ENCODE measurements around the gene TTLL9.

TTLL9 gene

DNA sequence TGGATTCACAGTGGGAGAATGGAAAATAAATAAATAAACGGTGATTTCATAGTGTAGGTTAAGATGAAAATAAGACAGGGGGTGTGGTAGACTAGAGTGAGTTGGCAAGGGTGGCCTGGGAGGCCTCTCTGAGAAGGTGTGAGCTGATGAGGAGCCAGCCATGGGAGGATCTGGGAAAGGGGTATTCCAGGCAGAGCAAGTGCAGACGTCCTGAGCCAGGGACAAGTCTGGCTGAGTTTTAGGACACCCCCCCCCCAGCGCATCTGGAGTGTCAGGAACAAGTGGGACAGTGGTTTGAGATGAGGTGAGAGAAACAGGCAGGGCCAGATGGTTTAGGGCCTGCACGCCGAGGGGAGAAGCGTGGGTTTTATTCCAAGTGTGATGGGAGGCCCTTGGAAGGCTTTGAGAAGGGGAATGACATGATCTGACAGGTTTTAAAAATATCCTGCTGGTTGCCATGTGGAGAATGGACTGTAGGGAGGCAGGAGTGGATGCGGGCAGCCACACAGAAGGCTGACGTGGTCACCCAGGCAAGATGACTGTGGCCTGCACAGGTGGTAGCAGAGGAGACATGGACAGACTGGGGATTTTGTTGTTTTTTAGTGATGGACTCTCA, 118.7 kb downstream of the TTLL9 start:
- Mint-ChIP-seq H3K4me1 (peaks cover 8% of the 10 kb centered on the region), H3K27me3 (ENCODE audit: low read depth) (peaks cover 40% of the 10 kb centered on the region), H3K27ac (no peak overlapping the region), H3K9me3 (no peaks in the 10 kb centered on the region), H3K4me3 (no peak overlapping the region), H3K36me3 (ENCODE audit: low read depth) (no peaks in the 10 kb centered on the region)
- TF ChIP-seq, protein P1, sequence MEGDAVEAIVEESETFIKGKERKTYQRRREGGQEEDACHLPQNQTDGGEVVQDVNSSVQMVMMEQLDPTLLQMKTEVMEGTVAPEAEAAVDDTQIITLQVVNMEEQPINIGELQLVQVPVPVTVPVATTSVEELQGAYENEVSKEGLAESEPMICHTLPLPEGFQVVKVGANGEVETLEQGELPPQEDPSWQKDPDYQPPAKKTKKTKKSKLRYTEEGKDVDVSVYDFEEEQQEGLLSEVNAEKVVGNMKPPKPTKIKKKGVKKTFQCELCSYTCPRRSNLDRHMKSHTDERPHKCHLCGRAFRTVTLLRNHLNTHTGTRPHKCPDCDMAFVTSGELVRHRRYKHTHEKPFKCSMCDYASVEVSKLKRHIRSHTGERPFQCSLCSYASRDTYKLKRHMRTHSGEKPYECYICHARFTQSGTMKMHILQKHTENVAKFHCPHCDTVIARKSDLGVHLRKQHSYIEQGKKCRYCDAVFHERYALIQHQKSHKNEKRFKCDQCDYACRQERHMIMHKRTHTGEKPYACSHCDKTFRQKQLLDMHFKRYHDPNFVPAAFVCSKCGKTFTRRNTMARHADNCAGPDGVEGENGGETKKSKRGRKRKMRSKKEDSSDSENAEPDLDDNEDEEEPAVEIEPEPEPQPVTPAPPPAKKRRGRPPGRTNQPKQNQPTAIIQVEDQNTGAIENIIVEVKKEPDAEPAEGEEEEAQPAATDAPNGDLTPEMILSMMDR (IDR thresholded peaks at IDR 0.05; ENCODE audit: unreplicated experiment in 3 of 3): no peak

DNA sequence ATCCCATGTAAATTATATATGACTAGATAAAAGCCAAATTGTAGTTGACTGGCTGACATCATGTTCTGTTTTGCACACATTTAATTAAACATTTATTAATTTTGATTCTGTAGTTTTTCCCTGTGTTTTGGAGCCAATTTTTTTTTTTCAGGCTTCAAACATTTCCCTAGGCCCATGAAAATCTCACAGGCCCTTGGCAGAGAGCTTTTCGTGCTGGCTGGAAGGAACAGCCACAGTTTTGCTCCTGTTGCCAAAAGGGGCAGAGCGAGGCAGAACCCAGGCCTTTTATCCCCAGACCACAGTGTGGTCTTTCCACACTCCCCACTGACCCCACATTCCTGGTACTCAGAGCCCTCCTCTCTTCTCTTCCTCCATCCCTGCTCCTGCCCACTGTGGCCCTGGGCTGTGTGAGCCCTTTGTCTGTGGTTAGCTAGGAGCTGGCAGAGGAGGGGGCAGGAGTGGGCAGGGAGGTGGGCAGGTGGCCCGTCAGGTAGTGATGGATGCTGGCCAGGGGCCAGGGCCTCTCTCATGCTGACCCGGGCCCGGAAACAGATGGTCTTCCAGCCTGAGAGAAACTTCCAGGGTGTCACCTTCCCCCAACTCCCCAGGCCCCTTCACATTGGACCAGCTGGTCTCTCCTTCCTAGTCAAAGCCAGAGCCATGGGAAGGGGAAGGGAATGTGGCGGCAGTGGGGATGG, 120.4 kb downstream of the TTLL9 start:
- no peak overlapping the region for H3K4me3 Mint-ChIP-seq
- no peaks in the 10 kb centered on the region for H3K36me3 Mint-ChIP-seq (ENCODE audit: low read depth)
- H3K9me3 Mint-ChIP-seq: no peaks in the 10 kb centered on the region
- H3K27ac Mint-ChIP-seq: no peak overlapping the region
- TF ChIP-seq, protein P1 (IDR thresholded peaks at IDR 0.05; ENCODE audit: unreplicated experiment in 3 of 3): no peak
- peaks cover 56% of the 10 kb centered on the region for H3K27me3 Mint-ChIP-seq (ENCODE audit: low read depth)
- H3K4me1 Mint-ChIP-seq: peaks cover 8% of the 10 kb centered on the region

DNA sequence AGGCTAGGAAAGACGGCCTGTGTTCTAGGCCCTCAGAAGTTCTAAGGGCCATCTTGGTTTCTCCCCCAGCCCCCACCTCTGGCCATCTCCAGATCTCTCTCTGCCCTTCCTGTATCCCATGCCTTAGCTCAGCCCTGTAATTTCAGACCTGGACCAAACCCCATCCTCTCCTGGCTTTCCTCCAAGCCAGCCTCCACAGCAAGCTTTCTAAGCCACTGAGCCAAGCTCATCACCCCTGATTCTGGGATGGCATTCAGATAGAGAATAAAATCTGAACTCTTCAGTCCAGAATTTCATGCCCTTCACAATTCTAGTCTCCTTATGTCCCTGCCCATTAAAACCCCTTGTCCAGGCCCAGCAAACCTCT, 120.9 kb downstream of the TTLL9 start:
- H3K4me3 Mint-ChIP-seq: no peak overlapping the region
- H3K4me1 Mint-ChIP-seq: peaks cover 8% of the 10 kb centered on the region
- no peaks in the 10 kb centered on the region for H3K36me3 Mint-ChIP-seq (ENCODE audit: low read depth)
- H3K27ac Mint-ChIP-seq: no peak overlapping the region
- TF ChIP-seq, protein P1 (IDR thresholded peaks at IDR 0.05; ENCODE audit: unreplicated experiment in 3 of 3): no peak
- peaks cover 61% of the 10 kb centered on the region for H3K27me3 Mint-ChIP-seq (ENCODE audit: low read depth)
- H3K9me3 Mint-ChIP-seq: no peaks in the 10 kb centered on the region

DNA sequence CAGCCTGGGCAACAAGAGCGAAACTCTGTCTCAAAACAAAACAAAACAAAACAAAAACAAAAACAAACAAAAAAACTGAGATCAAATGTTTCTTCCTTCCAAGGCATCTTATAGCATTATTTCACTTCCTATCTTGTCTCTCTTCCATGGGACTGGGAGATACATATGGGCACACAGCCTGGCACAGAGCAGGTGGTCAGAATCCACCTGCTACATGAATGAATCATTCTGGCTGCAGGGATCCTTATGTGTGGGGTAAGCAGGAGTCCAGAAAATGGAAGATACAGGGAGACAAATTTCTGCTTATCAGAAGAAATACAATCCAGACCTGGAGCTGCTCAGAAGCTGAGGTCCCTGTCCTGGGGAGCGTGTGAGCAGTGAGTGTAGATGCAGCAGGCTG, 121.7 kb downstream of the TTLL9 start:
- Mint-ChIP-seq H3K9me3 (no peaks in the 10 kb centered on the region), H3K4me1 (peaks cover 8% of the 10 kb centered on the region), H3K27ac (no peak overlapping the region), H3K36me3 (ENCODE audit: low read depth) (no peaks in the 10 kb centered on the region), H3K27me3 (ENCODE audit: low read depth) (peaks cover 68% of the 10 kb centered on the region), H3K4me3 (no peak overlapping the region)
- TF ChIP-seq, protein P1 (IDR thresholded peaks at IDR 0.05; ENCODE audit: unreplicated experiment in 3 of 3): no peak
